Islet precursor cell (in vitro differentiated cells): ENCODE measurements around the gene UNC45B.
"Not testable (repeated sequence)": the region's sequence is repeated elsewhere in the genome, so short reads cannot be mapped to it uniquely, and the experiment has no call there.

Source experiments
- DNase-seq: peaks from one replicate; pipeline ENCODE4 v3.0.0-alpha.2; 2018

The UNC45B gene

DNA sequence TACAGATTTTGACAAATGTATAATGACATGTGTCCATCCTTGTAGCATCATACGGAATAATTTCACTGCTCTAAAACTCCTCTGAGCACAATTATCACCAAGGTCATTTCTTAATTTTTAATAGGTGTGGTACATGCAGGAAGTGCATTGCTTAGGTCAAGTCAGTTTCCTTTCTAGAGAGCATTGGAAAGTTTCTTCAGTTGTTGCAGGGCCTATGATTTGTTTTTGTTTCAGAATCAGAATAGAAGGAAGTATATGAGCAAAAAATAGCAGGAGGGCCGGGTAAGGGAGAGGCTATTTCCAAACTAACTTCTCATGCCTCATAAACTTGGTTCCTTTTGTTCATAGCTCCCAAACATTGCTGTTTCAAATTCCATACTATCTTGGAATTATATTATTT, 71.3 kb downstream of the UNC45B start:
- no peak for DNase-seq

DNA sequence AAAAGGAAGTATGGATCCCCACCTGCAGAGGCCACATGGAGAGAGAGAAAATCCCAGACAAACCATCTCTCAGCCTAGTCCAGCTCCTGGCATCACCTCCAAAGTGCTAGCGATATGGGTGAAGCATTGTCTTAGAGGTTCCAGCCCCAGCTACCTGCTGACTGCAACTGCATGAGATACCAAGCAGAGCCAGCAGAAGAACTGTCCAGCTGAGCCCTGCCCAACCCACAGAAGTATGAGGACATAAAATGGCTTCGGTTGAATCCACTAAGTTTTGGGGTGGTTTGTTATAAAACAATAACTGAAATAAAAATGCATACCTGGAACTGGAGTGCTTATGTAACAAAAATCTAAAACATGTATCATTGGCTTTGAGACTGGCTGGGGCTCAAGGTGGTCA, 74.8 kb downstream of the UNC45B start:
- no peak for DNase-seq

DNA sequence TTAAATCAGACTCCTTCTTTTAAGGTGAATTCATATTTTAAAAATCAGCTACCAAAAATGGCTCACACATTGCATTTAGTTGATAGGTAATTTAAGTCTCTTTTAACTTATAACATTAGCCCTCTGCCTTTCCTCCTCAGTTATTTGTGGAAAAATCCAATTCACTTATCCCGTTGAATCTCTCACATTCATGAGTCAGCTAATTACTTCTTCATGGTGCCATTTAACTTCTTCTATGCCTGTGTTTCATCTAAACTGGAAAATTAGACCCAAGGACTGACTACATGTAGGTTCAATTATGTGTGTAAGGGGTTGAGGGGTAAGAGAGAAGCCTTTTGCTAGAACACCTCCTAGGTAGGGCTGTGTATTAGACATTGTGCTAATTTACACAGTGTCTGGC, 76.8 kb downstream of the UNC45B start:
- DNase-seq, result no peak

DNA sequence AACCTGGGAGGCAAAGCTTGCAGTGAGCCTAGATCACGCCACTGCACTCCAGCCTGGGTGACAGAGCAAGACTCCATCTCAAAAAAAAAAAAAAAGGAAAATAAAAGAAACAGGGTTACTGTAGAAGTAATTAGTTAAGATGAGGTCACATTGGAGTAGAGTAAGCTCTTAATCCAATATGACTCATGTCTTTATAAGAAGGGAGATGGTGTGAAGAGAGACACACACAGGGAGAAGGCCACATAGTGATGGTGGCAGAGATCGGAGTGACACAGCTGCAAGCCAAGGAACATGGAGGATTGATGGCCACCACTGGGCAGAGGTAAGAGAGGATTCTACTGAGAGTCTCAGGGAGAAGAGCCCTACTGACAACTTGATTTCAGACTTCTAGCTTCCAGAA, 79.9 kb downstream of the UNC45B start:
- no peak for DNase-seq

DNA sequence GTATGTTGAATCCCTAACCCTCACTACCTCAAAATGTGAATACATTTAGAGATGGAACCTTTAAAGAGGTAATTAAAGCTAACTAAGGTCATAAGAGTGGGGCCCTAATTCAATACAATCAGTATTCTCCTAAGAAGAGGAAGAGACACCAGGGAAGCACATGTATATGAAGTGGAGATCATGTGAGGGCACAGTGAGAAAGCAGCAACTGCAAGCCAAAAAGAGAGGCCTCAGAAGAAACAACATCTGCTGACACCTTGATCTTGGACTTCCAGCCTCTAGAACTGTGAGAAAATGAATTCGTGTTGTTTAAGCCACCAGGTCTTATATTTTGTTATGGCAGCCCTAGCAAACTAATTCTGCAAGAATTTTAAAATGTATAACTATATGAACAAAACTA, 82.0 kb downstream of the UNC45B start:
- DNase-seq, result no peak

DNA sequence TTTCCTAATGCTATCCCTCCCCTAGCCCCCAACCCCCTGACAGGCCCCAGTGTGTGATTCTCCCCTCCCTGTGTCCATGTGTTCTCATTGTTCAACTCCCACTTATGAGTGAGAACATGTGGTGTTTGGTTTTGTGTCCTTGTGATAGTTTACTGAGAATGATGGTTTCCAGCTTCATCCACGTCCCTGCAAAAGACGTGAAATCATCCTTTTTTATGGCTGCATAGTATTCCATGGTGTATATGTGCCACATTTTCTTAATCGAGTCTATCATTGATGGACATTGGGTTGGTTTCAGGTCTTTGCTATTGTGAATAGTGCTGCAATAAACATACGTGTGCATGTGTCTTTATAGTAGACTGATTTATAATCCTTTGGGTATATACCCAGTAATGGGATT, 86.7 kb downstream of the UNC45B start:
- DNase-seq, result not testable (repeated sequence)

DNA sequence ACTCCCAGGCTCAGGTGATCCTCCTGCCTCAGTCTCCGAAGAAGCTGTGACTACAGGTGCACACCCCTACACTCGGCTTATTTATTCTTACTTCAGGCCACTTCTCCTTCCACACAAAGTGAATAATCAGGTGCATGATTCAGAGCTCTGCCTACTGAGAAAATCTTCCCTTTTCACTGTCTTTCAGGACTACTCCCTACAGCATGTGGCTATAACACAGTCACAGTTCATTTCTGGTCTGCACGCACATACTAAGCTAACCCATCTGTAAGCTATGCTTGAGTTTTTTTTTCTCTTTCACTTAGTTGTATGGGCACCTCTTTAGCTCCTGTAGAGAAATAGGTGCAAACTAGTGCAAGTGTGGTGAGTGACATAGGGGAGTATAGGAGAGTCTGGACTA, 87.7 kb downstream of the UNC45B start:
- DNase-seq, result no peak

DNA sequence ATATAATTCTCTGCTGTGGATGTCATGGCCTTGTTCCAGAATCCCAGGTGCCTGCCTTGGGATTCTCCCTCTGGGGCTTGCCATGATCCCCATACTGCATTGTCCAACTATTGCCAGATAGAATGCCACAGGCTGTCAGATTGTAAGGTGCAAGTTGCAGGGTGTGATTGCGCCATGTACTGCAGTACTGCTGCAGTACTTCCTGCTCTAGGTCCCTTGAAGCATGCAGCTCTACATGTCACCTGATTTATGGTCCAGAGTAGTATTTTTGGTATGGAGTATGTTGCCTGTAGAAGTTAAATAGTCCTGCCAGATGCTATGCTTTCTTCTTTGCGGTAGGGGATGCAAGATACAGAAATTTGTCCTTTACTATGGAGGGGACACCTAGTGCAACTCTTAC, 88.3 kb downstream of the UNC45B start:
- DNase-seq, result no peak

DNA sequence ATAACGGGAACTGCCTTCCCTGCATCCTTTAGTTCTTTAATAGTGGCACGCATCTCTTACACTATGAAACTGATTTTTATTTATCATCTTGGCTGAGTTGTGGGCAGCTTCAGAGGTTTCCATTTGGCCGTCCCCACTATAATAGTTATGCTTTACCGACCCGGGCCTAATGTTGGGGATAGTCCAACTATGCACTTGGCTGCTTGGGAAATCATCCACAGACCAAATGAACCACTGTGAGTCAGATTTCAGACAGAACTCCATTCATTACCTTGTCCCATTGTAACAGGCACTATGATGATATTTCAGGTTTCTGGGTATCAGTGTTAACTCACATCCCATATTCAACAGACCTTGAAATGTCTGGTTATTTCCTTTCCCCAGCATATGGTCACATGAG, 89.2 kb downstream of the UNC45B start:
- DNase-seq, result no peak

DNA sequence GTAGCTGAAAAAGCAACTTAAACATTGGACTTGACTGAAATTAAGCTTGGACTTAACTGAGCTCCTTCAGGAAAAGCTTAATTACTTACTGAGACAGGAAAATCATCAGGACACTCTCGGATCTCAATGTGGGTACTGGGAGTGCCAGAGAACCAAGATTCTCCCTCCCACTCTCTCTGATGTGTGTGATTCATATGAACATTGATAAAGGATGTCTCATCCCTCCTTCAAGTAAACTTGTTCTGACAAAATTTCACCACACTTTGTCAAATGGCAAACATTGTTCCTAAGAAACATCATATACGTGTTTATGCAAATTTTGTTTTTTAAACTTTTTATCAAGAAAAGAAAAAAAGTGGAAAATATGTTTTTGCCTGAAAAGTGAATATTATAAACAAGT, 91.2 kb downstream of the UNC45B start:
- DNase-seq, result no peak
